ENCODE data around the gene RAPGEF5. TPM values are rescaled to one million over a fixed set of nuclear protein-coding genes. Genes with fewer than 3 reads are reported as not detected.

The RAPGEF5 gene
- total RNA-seq, 6 experiments from 2014 or later = 15.5 to 56.4 (median 27.1) TPM

GRCh38 chr7:22108151-22108845 is 248.7 kb downstream of the RAPGEF5 start:
- H3K4me3 ChIP-seq = no peak overlapping the region
- H3K27ac ChIP-seq = no peak overlapping the region
- no peaks in the 10 kb centered on the region for H3K36me3 ChIP-seq
- WGBS (ENCODE audit: insufficient coverage, low coverage, low lambda C conversion rate, missing lambda C conversion rate) = 45% methylated on average over 5 of the region's 13 CpGs
- DNase-seq (no peak), ATAC-seq (no peak)
- H3K9me3 ChIP-seq = no peaks in the 10 kb centered on the region
- intact Hi-C loops (cut with DNase I) = loop anchor here in 1 of 2 donors (5.0 kb wide), 1 partner anchor 379 kb away; no protein-coding TSS in a partner anchor
- peaks cover 0 to 9% (median 0%) of the 10 kb centered on the region in 4 donors for H3K4me1 ChIP-seq
- H3K27me3 ChIP-seq = no peaks in the 10 kb centered on the region
- TF ChIP-seq POLR2A (IDR thresholded peaks at IDR 0.05) (no peak), CTCF (IDR thresholded peaks at IDR 0.05) (no peak)

- WGBS (ENCODE audit: insufficient coverage, low coverage, low lambda C conversion rate, missing lambda C conversion rate) = 89% methylated on average over 7 of the region's 7 CpGs
- Histone ChIP-seq H3K9me3 (no peaks in the 10 kb centered on the region), H3K4me1 (peaks cover 0 to 2% (median 0%) of the 10 kb centered on the region in 4 donors), H3K4me3 (no peak overlapping the region), H3K27me3 (no peaks in the 10 kb centered on the region), H3K27ac (no peak overlapping the region), H3K36me3 (no peaks in the 10 kb centered on the region)
- TF ChIP-seq CTCF (IDR thresholded peaks at IDR 0.05) (no peak), POLR2A (IDR thresholded peaks at IDR 0.05) (no peak)
- no peak for ATAC-seq
- intact Hi-C loops (cut with DNase I) = loop anchor here in 1 of 2 donors (5.0 kb wide), 1 partner anchor 382 kb away; no protein-coding TSS in a partner anchor
- DNase-seq = no peak
Observed at GRCh38 chr7:22105550-22105949, 251.4 kb downstream of the RAPGEF5 start.

- no peaks in the 10 kb centered on the region for H3K27me3 ChIP-seq
- ATAC-seq = peak in 1 of 4 donors; percentile 17
- H3K4me1 ChIP-seq = peaks cover 0 to 2% (median 0%) of the 10 kb centered on the region in 4 donors
- DNase-seq = no peak
- no peaks in the 10 kb centered on the region for H3K9me3 ChIP-seq
- no peaks in the 10 kb centered on the region for H3K36me3 ChIP-seq
- no peak overlapping the region for H3K4me3 ChIP-seq
- no peak overlapping the region for H3K27ac ChIP-seq
- TF ChIP-seq CTCF (IDR thresholded peaks at IDR 0.05) = no peak
- TF ChIP-seq POLR2A (IDR thresholded peaks at IDR 0.05) = no peak
- intact Hi-C loops (cut with DNase I) = no loop called here
- 54% methylated on average over 8 of the region's 11 CpGs for WGBS (ENCODE audit: insufficient coverage, low coverage, low lambda C conversion rate, missing lambda C conversion rate)
Observed at GRCh38 chr7:22094413-22095342, 262.3 kb downstream of the RAPGEF5 start.

- 44% methylated on average over 5 of the region's 6 CpGs for WGBS (ENCODE audit: insufficient coverage, low coverage, low lambda C conversion rate, missing lambda C conversion rate)
- intact Hi-C loops (cut with DNase I) = no loop called here
- no peak for DNase-seq
- no peaks in the 10 kb centered on the region for H3K9me3 ChIP-seq
- H3K27ac ChIP-seq = no peak overlapping the region
- no peaks in the 10 kb centered on the region for H3K27me3 ChIP-seq
- no peaks in the 10 kb centered on the region for H3K36me3 ChIP-seq
- ATAC-seq = no peak
- peaks cover 0 to 2% (median 0%) of the 10 kb centered on the region in 4 donors for H3K4me1 ChIP-seq
- H3K4me3 ChIP-seq = no peak overlapping the region
- TF ChIP-seq POLR2A (IDR thresholded peaks at IDR 0.05) (no peak), CTCF (IDR thresholded peaks at IDR 0.05) (no peak)
Observed at GRCh38 chr7:22093936-22094335, 263.0 kb downstream of the RAPGEF5 start.
